Left ventricle myocardium inferior (tissue), 1 donor: Measurements from ENCODE around the gene CYBB. TPM values are rescaled to one million over a fixed set of nuclear protein-coding genes. Genes with fewer than 3 reads are reported as not detected.

Experiments used
- DNase-seq: peaks from one replicate; pipeline ENCODE4 v3.0.0-alpha.2; 2020
- H3K27ac ChIP-seq: fragments of 200-600 bp; replicated peaks from 2 replicates; pipeline ENCODE4 v1.8.0; 2021
- H3K27me3 ChIP-seq: fragments of 200-600 bp; 2 replicates; pipeline ENCODE4 v1.8.0; 2021; ENCODE audit warnings: low read depth
- H3K36me3 ChIP-seq: fragments of 200-600 bp; 2 replicates; pipeline ENCODE4 v1.8.0; 2021
- H3K4me1 ChIP-seq: fragments of 200-600 bp; 2 replicates; pipeline ENCODE4 v1.8.0; 2021
- H3K4me3 ChIP-seq: fragments of 200-600 bp; 2 replicates; pipeline ENCODE4 v1.8.0; 2021; ENCODE audit warnings: mild to moderate bottlenecking, moderate library complexity
- H3K9me3 ChIP-seq: fragments of 200-600 bp; replicated peaks from 2 replicates; pipeline ENCODE4 v1.8.0; 2021
- intact Hi-C: fragments of 100-400 bp; cut with micrococcal nuclease; formaldehyde crosslinking; loops from one replicate; pipeline ENCODE4 v1.11.0; 2022
- total RNA-seq: library from RNA; stranded (reverse); fragmentation: NEBNext Ultra II Directional; extraction: Animal tissue kit (Norgen Biotek cat#: 25700); gene quantifications from one replicate; pipeline ENCODE4 v1.2.1, GENCODE V29; 2021
- TF ChIP-seq, protein P1 (sequence below): fragments of 200-600 bp; IDR thresholded peaks from 2 replicates; pipeline ENCODE4 v1.8.0; 2021; ENCODE audit warnings: antibody characterized with exemption, mild to moderate bottlenecking, borderline replicate concordance
- donor health status: DM: no; HTN: yes; CAD: no; lungs with severe emphysema.

CYBB gene
- total RNA-seq, 1 donor from 2014 or later = 18.7 TPM

DNA sequence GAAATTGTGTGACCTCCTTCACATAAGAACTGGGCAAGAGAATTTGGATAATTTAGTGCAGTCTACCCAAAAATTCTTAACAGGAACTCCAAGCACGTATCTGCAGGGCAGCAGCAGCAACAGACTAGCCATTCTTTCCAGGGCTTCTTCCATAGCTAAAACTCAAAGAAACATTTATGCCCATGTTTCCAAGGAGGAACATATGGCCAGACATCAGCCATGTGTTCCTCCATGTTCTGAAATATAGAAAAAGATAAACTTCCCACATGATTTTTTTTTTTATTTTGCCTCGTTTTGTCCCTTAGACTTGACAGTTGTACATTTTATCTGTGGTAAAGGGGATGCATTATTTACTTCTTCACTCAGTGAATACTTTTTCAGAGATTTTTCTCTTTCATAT lies 27.6 kb upstream of the CYBB start:
- no peaks in the 10 kb centered on the region for H3K27me3 ChIP-seq
- H3K4me1 ChIP-seq = no peaks in the 10 kb centered on the region
- TF ChIP-seq, protein P1, sequence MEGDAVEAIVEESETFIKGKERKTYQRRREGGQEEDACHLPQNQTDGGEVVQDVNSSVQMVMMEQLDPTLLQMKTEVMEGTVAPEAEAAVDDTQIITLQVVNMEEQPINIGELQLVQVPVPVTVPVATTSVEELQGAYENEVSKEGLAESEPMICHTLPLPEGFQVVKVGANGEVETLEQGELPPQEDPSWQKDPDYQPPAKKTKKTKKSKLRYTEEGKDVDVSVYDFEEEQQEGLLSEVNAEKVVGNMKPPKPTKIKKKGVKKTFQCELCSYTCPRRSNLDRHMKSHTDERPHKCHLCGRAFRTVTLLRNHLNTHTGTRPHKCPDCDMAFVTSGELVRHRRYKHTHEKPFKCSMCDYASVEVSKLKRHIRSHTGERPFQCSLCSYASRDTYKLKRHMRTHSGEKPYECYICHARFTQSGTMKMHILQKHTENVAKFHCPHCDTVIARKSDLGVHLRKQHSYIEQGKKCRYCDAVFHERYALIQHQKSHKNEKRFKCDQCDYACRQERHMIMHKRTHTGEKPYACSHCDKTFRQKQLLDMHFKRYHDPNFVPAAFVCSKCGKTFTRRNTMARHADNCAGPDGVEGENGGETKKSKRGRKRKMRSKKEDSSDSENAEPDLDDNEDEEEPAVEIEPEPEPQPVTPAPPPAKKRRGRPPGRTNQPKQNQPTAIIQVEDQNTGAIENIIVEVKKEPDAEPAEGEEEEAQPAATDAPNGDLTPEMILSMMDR = no peak
- DNase-seq = no peak
- intact Hi-C loops = no loop called here
- H3K27ac ChIP-seq = no peak overlapping the region
- no peak overlapping the region for H3K4me3 ChIP-seq
- no peaks in the 10 kb centered on the region for H3K36me3 ChIP-seq
- H3K9me3 ChIP-seq = no peaks in the 10 kb centered on the region

DNA sequence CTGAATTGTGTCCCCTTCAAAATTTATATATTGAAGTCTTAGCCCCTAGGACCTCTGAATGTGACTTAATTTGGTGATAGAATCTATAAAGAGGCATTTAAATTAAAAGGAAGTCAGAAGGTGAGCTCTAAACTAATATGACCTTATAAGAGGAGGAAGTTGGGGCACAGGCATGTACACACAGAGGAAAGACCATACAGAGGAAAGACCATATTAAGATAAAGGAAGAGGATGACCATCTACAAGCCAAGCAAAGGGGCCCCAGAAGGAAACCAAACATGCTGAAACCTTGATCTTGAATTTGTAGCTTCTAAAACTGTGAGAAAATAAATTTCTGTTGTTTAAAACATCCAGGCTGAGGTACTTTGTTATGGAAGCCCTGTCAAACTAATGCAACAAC lies 26.9 kb upstream of the CYBB start:
- TF ChIP-seq, protein P1 = no peak
- no peak overlapping the region for H3K4me3 ChIP-seq
- H3K4me1 ChIP-seq = no peaks in the 10 kb centered on the region
- H3K36me3 ChIP-seq = no peaks in the 10 kb centered on the region
- H3K27ac ChIP-seq = no peak overlapping the region
- no peak for DNase-seq
- no peaks in the 10 kb centered on the region for H3K9me3 ChIP-seq
- intact Hi-C loops = no loop called here
- no peaks in the 10 kb centered on the region for H3K27me3 ChIP-seq

DNA sequence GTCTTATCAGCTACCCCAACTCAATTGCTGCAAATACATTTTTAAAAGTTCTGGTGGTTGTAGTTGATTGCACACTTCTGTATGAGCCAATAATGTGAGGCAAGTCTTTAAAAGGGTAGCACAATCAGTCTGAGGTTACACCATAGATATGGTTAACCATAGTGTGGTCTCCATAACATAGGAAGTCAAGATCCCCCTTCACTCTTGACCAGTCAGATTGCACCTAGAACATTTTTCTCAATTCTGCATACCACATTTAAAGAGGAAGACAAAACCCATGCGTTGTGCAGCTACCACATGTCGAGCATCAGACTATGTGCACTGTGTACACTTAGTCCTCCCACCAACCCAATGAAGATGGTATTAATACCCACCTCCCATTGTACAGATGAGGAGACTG lies 26.5 kb upstream of the CYBB start:
- no peaks in the 10 kb centered on the region for H3K9me3 ChIP-seq
- no peak overlapping the region for H3K27ac ChIP-seq
- H3K36me3 ChIP-seq = no peaks in the 10 kb centered on the region
- H3K4me1 ChIP-seq = no peaks in the 10 kb centered on the region
- H3K27me3 ChIP-seq = no peaks in the 10 kb centered on the region
- H3K4me3 ChIP-seq = no peak overlapping the region
- intact Hi-C loops = no loop called here
- TF ChIP-seq, protein P1 = no peak
- DNase-seq = no peak

DNA sequence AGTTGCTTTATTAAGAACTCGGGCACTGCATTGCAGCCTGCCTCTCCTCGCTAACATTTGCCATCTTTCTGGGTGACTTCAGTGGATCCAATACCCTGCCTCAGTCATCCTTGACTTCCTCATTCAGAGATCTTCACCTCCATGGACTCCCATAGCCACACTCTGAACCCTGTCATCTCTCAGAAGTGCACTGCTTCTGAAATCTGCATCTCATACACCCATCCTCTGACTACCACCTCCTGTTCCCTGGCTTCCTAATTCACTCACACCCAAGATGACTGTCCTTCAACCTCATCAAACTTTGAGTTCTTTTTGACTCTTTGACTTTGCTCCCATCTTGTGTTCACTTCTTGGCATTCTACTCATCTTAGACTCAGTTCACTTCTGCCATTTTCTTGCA lies 25.3 kb upstream of the CYBB start:
- no peaks in the 10 kb centered on the region for H3K4me1 ChIP-seq
- H3K27me3 ChIP-seq = no peaks in the 10 kb centered on the region
- intact Hi-C loops = no loop called here
- no peak overlapping the region for H3K4me3 ChIP-seq
- no peak for DNase-seq
- H3K27ac ChIP-seq = no peak overlapping the region
- no peaks in the 10 kb centered on the region for H3K36me3 ChIP-seq
- no peaks in the 10 kb centered on the region for H3K9me3 ChIP-seq
- TF ChIP-seq, protein P1 = no peak

DNA sequence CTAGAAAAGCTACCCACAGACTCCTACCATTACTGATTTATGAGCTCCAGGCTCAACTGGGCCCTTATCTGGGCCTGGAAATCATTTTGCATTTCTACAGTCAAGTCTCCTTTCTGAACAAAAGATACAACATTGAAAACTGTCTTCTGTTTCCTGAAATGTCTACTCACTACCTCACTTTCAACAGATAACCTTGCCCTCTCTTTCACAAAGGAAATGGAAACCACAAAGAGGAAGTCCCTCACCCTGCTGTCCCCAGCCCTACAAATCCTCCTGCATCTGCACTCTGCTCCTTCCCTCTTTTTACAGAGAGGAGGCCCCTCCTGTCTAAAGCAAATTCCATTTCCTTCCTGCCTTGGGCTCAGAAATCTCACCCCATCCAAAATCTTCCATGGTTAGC lies 24.8 kb upstream of the CYBB start:
- H3K4me3 ChIP-seq = no peak overlapping the region
- intact Hi-C loops = no loop called here
- no peaks in the 10 kb centered on the region for H3K9me3 ChIP-seq
- H3K4me1 ChIP-seq = no peaks in the 10 kb centered on the region
- H3K27me3 ChIP-seq = no peaks in the 10 kb centered on the region
- no peak overlapping the region for H3K27ac ChIP-seq
- H3K36me3 ChIP-seq = no peaks in the 10 kb centered on the region
- no peak for DNase-seq
- TF ChIP-seq, protein P1 = no peak

DNA sequence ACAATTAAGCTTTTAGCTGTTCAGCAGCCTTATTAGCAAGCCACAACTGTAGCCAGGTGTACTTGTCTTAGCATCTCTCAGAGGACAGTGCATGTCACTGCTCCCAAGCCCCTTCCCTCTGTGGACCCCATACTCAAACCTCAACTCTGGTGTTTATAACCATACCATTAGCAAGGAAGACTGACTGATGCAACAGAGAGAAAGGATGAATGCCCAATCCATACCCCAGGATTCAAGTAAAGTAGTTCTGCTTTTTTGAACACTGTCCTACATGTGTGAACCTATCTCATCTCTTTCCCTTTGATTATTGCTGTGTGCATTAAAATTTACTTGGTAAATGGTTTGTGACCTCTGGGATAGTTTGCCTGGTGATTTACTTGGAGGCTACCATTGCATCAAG lies 22.8 kb upstream of the CYBB start:
- no peak overlapping the region for H3K27ac ChIP-seq
- H3K36me3 ChIP-seq = no peaks in the 10 kb centered on the region
- H3K27me3 ChIP-seq = no peaks in the 10 kb centered on the region
- no peaks in the 10 kb centered on the region for H3K4me1 ChIP-seq
- no peak for DNase-seq
- intact Hi-C loops = no loop called here
- no peaks in the 10 kb centered on the region for H3K9me3 ChIP-seq
- H3K4me3 ChIP-seq = no peak overlapping the region
- TF ChIP-seq, protein P1 = no peak
